ENCODE results near the gene CYP2R1. TPM values are rescaled to one million over a fixed set of nuclear protein-coding genes. Genes with fewer than 3 reads are reported as not detected.
"Not testable (repeated sequence)": the region's sequence is repeated elsewhere in the genome, so short reads cannot be mapped to it uniquely, and the experiment has no call there.

The CYP2R1 gene
- total and polyA plus RNA-seq, 2 of the 13 experiments (the other 11 are each of a cell fraction or from before 2014, with no cell fraction given): 0.59 to 0.60 TPM

GRCh38 chr11:14884667-14885273 is 7.3 kb downstream of the CYP2R1 start (continued):
- no peak for TF ChIP-seq NCOA1 (CRISPR knock-in tag; IDR thresholded peaks at IDR 0.05)
- TF ChIP-seq ZFP41 (CRISPR knock-in tag; IDR thresholded peaks at IDR 0.05; ENCODE audit: borderline replicate concordance): no peak
- no peak for TF ChIP-seq HOXA5 (CRISPR knock-in tag; IDR thresholded peaks at IDR 0.05)
- no peak for TF ChIP-seq ZFP36 (IDR thresholded peaks at IDR 0.05; ENCODE audit: borderline replicate concordance, low read depth, low read length, partially characterized antibody)
- TF ChIP-seq ZNF670 (CRISPR knock-in tag; IDR thresholded peaks at IDR 0.05; ENCODE audit: borderline replicate concordance): no peak
- TF ChIP-seq EP300 (IDR thresholded peaks at IDR 0.05; ENCODE audit: low read depth in 2 of 2, low read length in 2 of 2): no peak
- no peak for TF ChIP-seq EP300 (CRISPR knock-in tag; IDR thresholded peaks at IDR 0.05; ENCODE audit: borderline replicate concordance)
- TF ChIP-seq ZNF33B (CRISPR knock-in tag; IDR thresholded peaks at IDR 0.05): no peak
- TF ChIP-seq ATM (IDR thresholded peaks at IDR 0.05; ENCODE audit: borderline replicate concordance): no peak
- TF ChIP-seq ZNF879 (CRISPR knock-in tag; IDR thresholded peaks at IDR 0.05): no peak
- TF ChIP-seq ATF7 (IDR thresholded peaks at IDR 0.05): peak; percentile 40; the same call in 1 of the 2 replicates
- no peak for TF ChIP-seq ATF7 (CRISPR knock-in tag; IDR thresholded peaks at IDR 0.05)
- no peak for TF ChIP-seq ZNF562 (CRISPR knock-in tag; IDR thresholded peaks at IDR 0.05; ENCODE audit: borderline replicate concordance)
- no peak for TF ChIP-seq AGO2 (optimal IDR thresholded peaks at IDR 0.05; ENCODE audit: low read depth, low read length)
- TF ChIP-seq ZNF782 (CRISPR knock-in tag; IDR thresholded peaks at IDR 0.05; ENCODE audit: borderline replicate concordance): no peak
- no peak for TF ChIP-seq ZNF678 (CRISPR knock-in tag; IDR thresholded peaks at IDR 0.05)
- no peak for TF ChIP-seq REL (CRISPR knock-in tag; conservative IDR thresholded peaks at IDR 0.05)
- no peak for TF ChIP-seq MED13 (CRISPR knock-in tag; IDR thresholded peaks at IDR 0.05)
- TF ChIP-seq MAFF (IDR thresholded peaks at IDR 0.05; ENCODE audit: low read depth, low read length): peak; percentile 57; the same call in 1 of the 2 replicates
- TF ChIP-seq ZNF234 (CRISPR knock-in tag; conservative IDR thresholded peaks at IDR 0.05): no peak

- H4K20me1 ChIP-seq (ENCODE audit: insufficient read depth, low read length); ATAC-seq; H3K4me2 ChIP-seq (ENCODE audit: low read depth, low read length); in situ Hi-C loops (cut with HindIII; ENCODE audit: extremely low pct_ligation_motif_present, low pct_unique_long_range_greater_than_20kb); DNase-seq (ENCODE audit: low spot score); FAIRE-seq; CTCF ChIA-PET (ENCODE audit: low intra/inter-chr PET ratio, low total read pairs); H3K9ac ChIP-seq (ENCODE audit: insufficient read depth, low read depth, low read length); H3K27me3 ChIP-seq (ENCODE audit: control insufficient read depth in 1 of 2, insufficient read depth in 2 of 2, low read length in 2 of 2); POLR2A ChIA-PET; H3K79me2 ChIP-seq (ENCODE audit: insufficient read depth, low read length); H3K27ac ChIP-seq (ENCODE audit: extremely low read length, insufficient read depth, low read length); H3K9me3 ChIP-seq (ENCODE audit: low read length); H2AFZ ChIP-seq (ENCODE audit: low read length); H3K4me3 ChIP-seq (replicated peaks in 1 of 3; ENCODE audit: insufficient read depth in 1 of 3, low read depth in 2 of 3, low read length in 3 of 3); BruUV-seq (replicated peaks); H3K36me3 ChIP-seq (replicated peaks in 1 of 2; ENCODE audit: control insufficient read depth in 1 of 2, insufficient read depth in 2 of 2, low read length in 2 of 2); intact Hi-C loops (cut with micrococcal nuclease; ENCODE audit: unreplicated experiment): not testable (repeated sequence)
- H3K4me1 ChIP-seq (ENCODE audit: insufficient read depth, low read length): peaks cover 15% of the 10 kb centered on the region
- WGBS (ENCODE audit: low lambda C conversion rate): 88% methylated on average over 1 of the region's 1 CpG
Observed at GRCh38 chr11:14883683-14884082, 8.3 kb downstream of the CYP2R1 start.

Data from HepG2 (cell line).